Osteocyte (in vitro differentiated cells): ENCODE results near the gene ANAPC2. TPM values are rescaled to one million over a fixed set of nuclear protein-coding genes. Genes with fewer than 3 reads are reported as not detected.
A peak's percentile ranks its signal among the peaks of the same experiment; 100 is the strongest.

ENCODE experiments used
- DNase-seq: peaks from one replicate; pipeline ENCODE4 v3.0.0; 2021; ENCODE audit warnings: mixed read lengths; ENCODE audit not compliant: unreplicated experiment; ENCODE audit errors: extremely low spot score
- H3K27ac Mint-ChIP-seq: one replicate; pipeline ENCODE4 v1.8.0; 2021; ENCODE audit warnings: mild to moderate bottlenecking, mixed read lengths; ENCODE audit not compliant: unreplicated experiment
- H3K27me3 Mint-ChIP-seq: one replicate; pipeline ENCODE4 v1.8.0; 2021; ENCODE audit warnings: mixed read lengths; ENCODE audit not compliant: unreplicated experiment
- H3K36me3 Mint-ChIP-seq: one replicate; pipeline ENCODE4 v1.8.0; 2021; ENCODE audit warnings: mixed read lengths; ENCODE audit not compliant: unreplicated experiment
- H3K4me1 Mint-ChIP-seq: one replicate; pipeline ENCODE4 v1.8.0; 2021; ENCODE audit warnings: mixed read lengths; ENCODE audit not compliant: unreplicated experiment
- H3K4me3 Mint-ChIP-seq: one replicate; pipeline ENCODE4 v1.8.0; 2021; ENCODE audit warnings: mild to moderate bottlenecking, moderate library complexity, mixed read lengths; ENCODE audit not compliant: unreplicated experiment
- H3K9me3 Mint-ChIP-seq: one replicate; pipeline ENCODE4 v1.8.0; 2021; ENCODE audit warnings: mixed read lengths; ENCODE audit not compliant: unreplicated experiment
- CTCF ChIP-seq: fragments of 200-600 bp; sonication (generic); IDR thresholded peaks from 2 replicates; pipeline ENCODE4 v1.5.0; 2021; ENCODE audit warnings: antibody characterized with exemption, mild to moderate bottlenecking, moderate library complexity
- total RNA-seq: library from RNA; stranded (reverse); gene quantifications from 2 replicates; pipeline ENCODE4 v1.2.1, GENCODE V29; 2021

The ANAPC2 gene
- total RNA-seq, 1 donor from 2014 or later = 61.0 TPM

GRCh38 chr9:137192448-137192780 lies 4.1 kb upstream of the ANAPC2 start:
- Mint-ChIP-seq H3K9me3 (no peaks in the 10 kb centered on the region), H3K4me3 (no peak overlapping the region), H3K4me1 (peaks cover 25% of the 10 kb centered on the region), H3K36me3 (peaks cover 10% of the 10 kb centered on the region), H3K27me3 (no peaks in the 10 kb centered on the region), H3K27ac (no peak overlapping the region)
- TF ChIP-seq CTCF = no peak
- DNase-seq = no peak

GRCh38 chr9:137191691-137192447 lies 3.5 kb upstream of the ANAPC2 start:
- no peaks in the 10 kb centered on the region for H3K27me3 Mint-ChIP-seq
- no peak for TF ChIP-seq CTCF
- no peak overlapping the region for H3K4me3 Mint-ChIP-seq
- H3K4me1 Mint-ChIP-seq = peaks cover 30% of the 10 kb centered on the region
- H3K27ac Mint-ChIP-seq = no peak overlapping the region
- no peaks in the 10 kb centered on the region for H3K9me3 Mint-ChIP-seq
- no peak for DNase-seq
- H3K36me3 Mint-ChIP-seq = peaks cover 10% of the 10 kb centered on the region

GRCh38 chr9:137191245-137191644 lies 2.9 kb upstream of the ANAPC2 start:
- TF ChIP-seq CTCF = no peak
- peak overlapping the region; percentile 55 for H3K4me3 Mint-ChIP-seq
- peaks cover 10% of the 10 kb centered on the region for H3K36me3 Mint-ChIP-seq
- no peak overlapping the region for H3K27ac Mint-ChIP-seq
- H3K9me3 Mint-ChIP-seq = no peaks in the 10 kb centered on the region
- H3K27me3 Mint-ChIP-seq = no peaks in the 10 kb centered on the region
- peaks cover 37% of the 10 kb centered on the region for H3K4me1 Mint-ChIP-seq
- DNase-seq = no peak

GRCh38 chr9:137190315-137190856 lies 2.0 kb upstream of the ANAPC2 start:
- Mint-ChIP-seq H3K36me3 (peaks cover 10% of the 10 kb centered on the region), H3K9me3 (no peaks in the 10 kb centered on the region), H3K27ac (peak overlapping the region; percentile 69), H3K4me3 (peak overlapping the region; percentile 91), H3K4me1 (peaks cover 38% of the 10 kb centered on the region), H3K27me3 (no peaks in the 10 kb centered on the region)
- no peak for TF ChIP-seq CTCF
- DNase-seq = no peak
